HG02588 (cell line): Measurements from ENCODE around the gene KCNE1.
"Not testable (repeated sequence)": the region's sequence is repeated elsewhere in the genome, so short reads cannot be mapped to it uniquely, and the experiment has no call there.

Experiments used
- ATAC-seq: cut with Tn5 transposase; IDR thresholded peaks from one replicate; pipeline ENCODE4 v1.9.1; 2021; ENCODE audit warnings: mild to moderate bottlenecking, moderate library complexity; ENCODE audit not compliant: unreplicated experiment

Gene KCNE1

DNA sequence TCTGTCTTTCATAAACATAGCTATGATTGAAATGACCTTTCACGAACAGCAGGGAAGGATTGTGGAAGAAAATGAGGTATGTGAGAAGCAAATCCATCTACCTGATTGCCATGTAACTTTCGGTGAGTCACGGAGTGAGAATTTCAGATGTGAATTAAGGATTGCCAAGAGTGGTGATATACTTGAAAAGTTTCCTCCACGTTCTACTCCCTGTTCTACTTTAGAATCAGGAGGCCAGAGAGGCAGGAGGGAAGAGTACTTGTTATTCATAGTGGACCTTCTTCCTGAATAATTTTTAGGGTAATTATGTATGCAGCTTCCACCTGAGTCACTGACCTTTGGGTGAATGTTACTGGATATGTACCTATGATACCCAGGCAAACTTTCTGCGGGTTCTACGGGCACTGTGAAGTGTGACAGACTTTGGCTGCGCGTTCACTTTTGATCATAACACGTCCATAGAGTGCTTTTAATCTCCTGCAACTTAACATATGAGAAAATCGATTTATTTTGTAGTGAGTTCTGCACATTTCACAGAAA, 2.6 kb upstream of the KCNE1 start:
- no peak for ATAC-seq

GRCh38 chr21:34513129-34513675, 1.2 kb upstream of the KCNE1 start:
- no peak for ATAC-seq

DNA sequence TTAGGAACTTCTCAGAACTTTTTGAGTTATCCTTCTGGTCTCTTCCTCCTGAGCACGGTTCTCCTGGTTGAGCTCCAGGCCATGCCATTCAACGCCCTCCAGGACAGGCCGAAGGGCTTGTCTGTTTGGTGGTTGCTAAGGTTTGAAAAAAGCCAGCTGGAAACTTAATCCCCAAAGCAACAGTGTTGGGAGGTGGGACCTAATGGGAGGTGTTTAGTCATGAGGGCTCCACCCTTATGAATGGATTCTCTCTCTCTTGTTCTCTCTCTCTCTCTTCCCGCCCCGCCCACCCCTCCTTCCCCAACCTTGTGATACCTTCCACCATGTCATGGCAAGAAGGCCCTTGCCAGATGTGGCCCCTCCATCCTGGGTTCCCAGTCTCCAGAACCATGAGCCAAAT, 829 bp downstream of the KCNE1 start:
- ATAC-seq: no peak

DNA sequence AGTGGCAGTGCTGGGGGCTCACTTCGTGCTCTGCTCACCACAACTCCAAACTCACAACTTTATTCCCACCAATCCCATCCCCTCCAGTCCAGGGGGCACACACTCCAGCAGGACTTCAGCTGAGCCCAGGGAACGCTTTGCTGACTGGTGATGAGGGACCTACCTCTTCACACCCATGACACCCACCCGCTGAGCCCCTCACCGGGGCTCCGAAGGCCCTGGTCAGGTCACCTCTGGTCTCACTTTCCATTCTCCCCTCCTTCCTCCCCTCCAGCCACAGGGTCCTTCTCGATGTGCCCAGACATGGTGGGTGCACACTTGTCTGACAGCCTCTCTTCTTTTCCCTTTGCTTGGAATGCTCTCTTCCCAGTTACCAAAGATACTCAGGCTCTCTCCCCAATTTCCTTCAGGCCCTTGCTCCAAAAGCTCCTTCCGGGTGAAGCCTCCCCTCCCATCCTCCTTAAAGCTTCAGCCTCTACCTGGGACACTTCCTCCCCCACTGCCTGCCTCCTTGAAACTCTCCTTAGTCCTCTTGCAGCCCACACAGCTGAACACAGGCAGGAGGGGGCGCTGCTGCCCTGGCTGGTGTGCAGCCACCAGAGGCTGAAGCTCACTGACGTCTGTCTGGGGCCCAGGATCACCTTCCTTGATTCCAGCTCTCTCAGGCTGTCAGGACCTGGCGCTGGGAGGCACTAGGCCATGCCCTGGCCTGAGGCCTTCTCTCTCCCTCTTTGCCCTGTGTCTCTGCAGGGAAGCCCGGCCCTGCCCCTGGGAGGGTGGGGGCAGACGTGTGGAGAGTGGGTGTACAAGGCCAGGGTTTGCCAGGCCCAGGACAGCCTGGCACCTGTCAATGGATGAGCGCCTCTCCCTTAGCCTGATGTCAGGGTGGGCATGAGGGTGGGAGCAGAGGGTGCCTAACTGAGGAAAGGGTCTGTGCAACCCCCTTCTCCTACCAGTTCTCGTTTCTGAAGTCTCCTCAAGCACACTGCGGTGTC, 1.6 kb downstream of the KCNE1 start:
- ATAC-seq: no peak

DNA sequence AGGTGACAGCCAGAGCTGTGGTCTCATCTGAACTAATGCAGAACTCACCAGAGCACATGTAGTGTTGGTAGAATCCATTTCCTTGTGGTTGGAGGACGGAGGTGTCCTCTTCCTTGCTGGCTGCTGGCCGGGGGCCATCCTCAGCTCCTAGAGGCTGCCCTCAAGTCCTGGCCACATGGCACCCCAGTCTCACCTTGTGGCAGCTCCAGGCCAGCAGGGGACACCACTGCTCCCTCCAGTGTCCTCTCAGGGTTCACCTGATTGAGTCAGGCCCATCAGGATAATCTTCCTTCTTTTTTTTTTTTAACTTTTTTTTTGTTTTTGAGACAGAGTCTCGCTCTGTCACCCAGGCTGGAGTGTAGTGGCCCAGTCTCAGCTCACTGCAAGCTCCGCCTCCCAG, 2.9 kb downstream of the KCNE1 start:
- ATAC-seq: no peak

- no peak for ATAC-seq
Measured at GRCh38 chr21:34504595-34504994, 7.4 kb downstream of the KCNE1 start.

DNA sequence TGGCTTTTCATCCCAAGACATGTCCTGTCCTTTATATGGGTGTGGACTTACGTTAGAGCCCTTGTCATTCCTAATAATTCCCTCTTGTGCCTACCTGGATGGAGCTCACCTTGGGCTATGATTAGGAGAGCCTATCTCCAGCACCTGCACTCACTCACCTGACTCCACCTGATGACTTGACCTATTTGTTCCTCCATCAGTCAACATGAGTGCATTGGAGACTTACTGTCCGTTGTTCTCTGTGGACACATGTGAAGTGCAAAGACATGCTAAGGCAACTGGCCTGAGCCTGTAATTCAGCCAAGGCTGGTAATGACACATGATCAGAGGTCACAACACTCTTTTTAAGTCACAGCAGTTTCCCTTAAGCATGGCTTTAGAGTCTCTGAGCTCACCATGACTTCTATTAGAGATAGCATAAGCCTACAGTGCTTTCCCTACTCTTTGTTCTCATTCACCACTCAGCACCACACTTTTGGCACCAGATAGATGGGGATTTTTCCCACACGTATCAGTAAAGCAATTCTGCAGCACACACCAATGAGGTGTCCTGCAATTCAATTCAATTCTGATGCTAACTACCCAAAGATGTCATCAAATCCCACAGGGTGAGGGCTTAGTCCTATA, 9.4 kb downstream of the KCNE1 start:
- ATAC-seq: no peak

GRCh38 chr21:34501716-34502115, 10.3 kb downstream of the KCNE1 start:
- ATAC-seq: no peak

DNA sequence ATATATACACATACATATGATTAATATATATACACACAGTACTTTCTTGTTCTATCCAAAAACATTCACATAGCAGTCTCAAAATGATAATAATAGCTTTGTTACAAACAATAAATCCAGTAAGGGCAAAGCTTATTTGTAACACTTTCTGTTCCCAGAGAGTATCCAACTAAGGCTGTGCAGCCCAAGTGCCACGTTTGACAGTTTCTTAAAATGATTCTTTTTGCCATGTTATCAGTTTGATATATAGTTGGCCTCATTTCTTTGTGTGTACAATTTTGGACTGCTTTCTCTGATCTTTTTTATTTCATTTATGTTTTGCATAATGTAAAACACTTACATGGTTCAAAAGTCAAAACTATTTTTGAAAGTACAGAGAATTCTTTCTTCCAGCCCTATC, 11.8 kb downstream of the KCNE1 start:
- ATAC-seq: no peak

GRCh38 chr21:34499116-34499515, 12.9 kb downstream of the KCNE1 start:
- no peak for ATAC-seq

DNA sequence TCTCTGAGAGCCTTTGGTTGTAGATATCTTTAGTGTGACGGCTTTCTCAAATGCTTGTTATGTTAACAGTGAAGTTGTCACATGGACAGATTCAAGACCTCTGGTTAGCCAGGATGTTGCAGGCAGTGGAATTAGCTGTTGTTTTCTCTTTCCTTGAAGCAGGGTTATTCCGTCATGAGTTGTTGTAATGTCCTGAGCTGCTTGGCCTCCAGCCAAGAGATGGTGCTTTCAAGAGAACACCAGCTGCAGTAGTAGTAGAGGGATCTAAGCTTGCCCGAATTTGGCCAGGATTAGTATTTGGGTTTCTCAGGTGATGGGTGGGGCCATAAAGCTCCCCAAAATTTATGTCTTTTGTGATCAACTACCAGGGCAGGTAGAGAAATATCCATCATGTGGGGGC, 13.4 kb downstream of the KCNE1 start:
- ATAC-seq: no peak

GRCh38 chr21:34483854-34484253, 28.2 kb downstream of the KCNE1 start:
- not testable (repeated sequence) for ATAC-seq

DNA sequence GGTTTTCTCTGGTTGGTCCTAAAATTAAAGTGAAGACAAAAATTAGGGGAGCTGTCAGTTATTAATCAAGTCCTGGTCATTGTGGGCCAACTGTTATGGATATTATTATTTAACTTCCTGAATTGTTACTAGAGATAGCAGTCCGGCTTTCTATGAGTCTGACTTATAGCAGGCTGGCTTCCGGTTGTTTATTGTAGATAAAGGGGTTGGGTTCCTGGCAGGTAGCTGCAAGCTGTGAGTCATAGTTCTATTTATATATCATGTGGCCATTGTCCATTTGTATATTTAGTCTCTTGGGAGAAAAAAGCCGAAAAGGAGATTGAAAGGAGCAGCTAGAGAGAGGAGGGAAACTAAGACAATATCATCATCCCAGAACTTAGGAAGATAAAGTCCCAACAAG, 28.6 kb downstream of the KCNE1 start:
- not testable (repeated sequence) for ATAC-seq

- not testable (repeated sequence) for ATAC-seq
Measured at GRCh38 chr21:34467333-34467732, 44.7 kb downstream of the KCNE1 start.

DNA sequence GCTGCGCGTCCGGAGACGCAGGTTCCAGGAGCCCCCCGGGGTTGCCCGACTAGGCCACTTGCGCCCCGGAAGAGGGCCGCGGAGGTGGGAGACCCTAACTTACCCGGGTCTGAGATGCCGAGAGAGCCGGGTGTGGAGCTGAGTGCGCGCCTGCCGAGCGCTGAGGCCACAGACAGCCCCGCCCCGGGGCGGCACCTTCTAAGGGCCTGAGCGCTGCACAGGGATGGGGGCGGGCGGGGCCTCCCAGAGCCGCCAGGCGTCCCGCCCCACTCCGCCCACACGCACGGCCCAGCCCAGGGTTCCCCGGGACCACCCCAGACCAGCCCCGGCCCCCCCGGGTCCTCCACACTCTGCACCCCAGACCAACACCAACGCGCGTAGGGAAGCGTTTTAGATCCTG, 52.6 kb downstream of the KCNE1 start:
- not testable (repeated sequence) for ATAC-seq

- not testable (repeated sequence) for ATAC-seq
Measured at GRCh38 chr21:34458266-34458665, 53.7 kb downstream of the KCNE1 start.

GRCh38 chr21:34456180-34456579, 55.8 kb downstream of the KCNE1 start:
- ATAC-seq: not testable (repeated sequence)

GRCh38 chr21:34455628-34456027, 56.4 kb downstream of the KCNE1 start:
- ATAC-seq: not testable (repeated sequence)

DNA sequence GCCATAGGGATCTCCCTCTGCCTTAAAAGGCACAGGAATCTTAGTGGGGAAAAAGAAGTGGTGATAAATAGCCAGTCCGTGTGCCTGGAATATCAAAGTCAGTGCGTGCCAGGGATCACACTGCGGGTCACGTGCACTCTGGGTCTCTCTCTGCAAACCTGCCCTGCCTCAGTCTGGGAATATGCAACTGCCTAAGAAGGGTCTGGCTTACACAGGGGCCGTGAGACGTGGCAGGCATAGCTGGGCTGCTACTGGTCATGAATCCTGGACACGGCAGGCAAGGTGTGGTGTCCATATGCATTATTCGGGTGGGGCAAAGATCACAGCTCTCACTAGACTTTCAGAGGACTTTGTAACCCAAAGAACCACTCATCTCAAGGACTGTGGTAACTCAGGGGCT, 65.0 kb downstream of the KCNE1 start:
- ATAC-seq: not testable (repeated sequence)

DNA sequence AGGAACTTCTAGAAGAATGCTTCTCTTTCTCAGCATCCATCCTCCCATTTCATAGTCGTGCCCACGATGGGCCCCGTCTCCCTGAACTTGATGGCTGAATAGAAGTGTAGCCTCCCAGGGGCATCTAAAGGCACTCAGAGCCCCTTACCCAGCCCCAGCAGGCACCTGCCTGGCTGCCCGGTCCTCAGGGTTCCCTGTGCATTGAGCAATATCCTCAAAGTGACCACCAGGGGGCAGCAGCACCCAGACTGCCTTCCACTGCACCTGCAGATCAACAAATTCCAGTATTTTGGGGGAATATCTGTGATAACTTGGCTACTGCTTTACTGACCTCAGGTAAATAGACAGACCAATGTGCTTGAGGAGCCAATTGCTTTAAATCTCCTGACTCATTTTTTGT, 68.5 kb downstream of the KCNE1 start:
- not testable (repeated sequence) for ATAC-seq

GRCh38 chr21:34429710-34430109, 82.3 kb downstream of the KCNE1 start:
- ATAC-seq: not testable (repeated sequence)
